ENCODE data around the gene PPA2.

GRCh38 chr4:105470766-105471165 is 3.1 kb downstream of the PPA2 start:
- TF ChIP-seq CTCF (IDR thresholded peaks at IDR 0.05; ENCODE audit: low read depth, low read length), result no peak
- TF ChIP-seq EZH2phosphoT487 (IDR thresholded peaks at IDR 0.05; ENCODE audit: low read depth), result no peak

Measured in OCI-LY3 (cell line).